ENCODE results near the gene MLST8. TPM values are rescaled to one million over a fixed set of nuclear protein-coding genes. Genes with fewer than 3 reads are reported as not detected.

Gene MLST8
- total RNA-seq, 1 donor from 2014 or later = 32.1 TPM

DNA sequence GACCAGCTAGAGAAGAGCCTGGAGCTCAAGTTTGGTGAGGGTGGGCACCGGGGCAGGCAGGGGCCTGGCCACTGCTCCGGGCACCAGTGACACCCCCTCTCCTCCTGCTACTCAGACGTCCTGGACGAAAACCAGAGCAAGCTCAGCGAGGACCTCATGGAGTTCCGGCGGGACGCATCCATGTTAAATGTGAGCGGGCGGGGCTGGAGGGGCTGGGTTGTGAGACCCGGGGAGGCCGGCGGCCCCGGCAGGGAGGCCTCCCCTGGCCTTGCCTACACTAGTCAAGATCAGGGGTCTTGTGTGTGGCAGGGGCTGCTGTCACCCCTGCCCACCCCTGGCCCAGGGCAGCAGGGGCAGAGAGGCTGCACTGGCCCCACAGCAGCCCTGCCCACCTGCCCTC lies 31.9 kb upstream of the MLST8 start:
- no peak for DNase-seq (ENCODE audit: low read depth, low spot score)

DNA sequence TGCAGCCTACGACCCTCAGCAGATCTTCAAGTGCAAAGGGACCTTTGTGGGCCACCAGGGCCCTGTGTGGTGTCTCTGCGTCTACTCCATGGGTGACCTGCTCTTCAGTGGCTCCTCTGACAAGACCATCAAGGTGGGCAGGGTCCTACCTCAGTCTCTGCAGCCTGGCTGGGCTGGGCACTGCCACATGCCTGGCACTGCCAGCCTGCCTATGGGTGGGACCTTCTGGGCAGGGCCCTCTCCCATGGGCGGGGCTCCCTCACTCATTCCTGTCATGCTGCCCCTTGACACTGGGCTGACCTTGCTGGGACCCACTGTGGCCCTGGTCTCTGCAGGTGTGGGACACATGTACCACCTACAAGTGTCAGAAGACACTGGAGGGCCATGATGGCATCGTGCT lies 31.3 kb upstream of the MLST8 start:
- DNase-seq (ENCODE audit: low read depth, low spot score) = no peak

DNA sequence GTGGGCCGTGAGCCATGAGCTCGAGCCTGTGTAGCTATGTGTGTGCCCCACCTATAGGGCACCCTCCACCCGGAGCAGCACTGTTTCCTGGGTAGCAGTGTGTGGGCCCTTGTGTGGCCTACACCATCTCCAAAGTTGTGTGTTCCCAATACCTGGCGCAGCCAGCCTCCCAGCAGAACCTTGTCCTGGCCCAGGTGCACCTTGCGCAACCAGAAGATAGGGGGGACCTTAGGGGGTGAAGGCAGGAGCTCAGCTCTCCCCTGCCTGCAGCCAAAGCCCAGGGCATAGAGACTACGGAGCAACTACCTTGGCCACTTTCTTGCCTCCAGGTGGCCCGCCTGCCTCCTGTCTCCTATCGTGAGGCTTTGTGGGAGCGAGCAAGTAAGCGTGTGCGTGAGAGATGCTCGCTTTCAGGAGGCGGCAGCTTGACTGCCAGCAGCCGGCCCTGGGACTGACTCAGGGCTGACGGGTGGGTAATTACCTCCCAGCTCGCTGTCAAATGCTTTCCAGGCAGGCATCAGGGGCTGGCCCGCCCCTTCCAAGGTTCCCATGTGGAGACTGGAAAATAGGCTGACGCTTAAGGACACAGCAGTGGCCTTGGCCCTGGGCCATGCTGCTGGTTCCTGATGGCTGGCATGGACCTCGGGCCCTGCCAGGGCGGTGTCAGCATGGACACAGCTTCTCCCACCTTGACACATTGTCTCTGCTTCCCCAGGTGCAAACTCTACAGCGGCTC lies 30.7 kb upstream of the MLST8 start:
- DNase-seq (ENCODE audit: low read depth, low spot score) = no peak

DNA sequence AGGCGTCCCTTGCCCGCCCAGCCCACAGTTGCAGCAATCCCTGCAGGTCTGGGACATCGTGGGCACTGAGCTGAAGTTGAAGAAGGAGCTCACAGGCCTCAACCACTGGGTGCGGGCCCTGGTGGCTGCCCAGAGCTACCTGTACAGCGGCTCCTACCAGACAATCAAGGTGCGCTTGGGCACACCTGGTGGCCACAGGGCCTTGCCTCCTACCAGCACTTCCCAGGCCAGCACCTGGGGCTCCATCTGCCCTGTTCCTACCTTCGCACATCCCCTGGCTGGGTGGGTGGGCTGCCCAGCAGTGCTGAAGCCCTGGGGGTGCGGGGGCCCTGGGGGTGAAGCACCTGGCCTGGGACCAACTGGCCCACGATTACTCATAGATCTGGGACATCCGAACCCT lies 29.8 kb upstream of the MLST8 start:
- DNase-seq (ENCODE audit: low read depth, low spot score) = no peak

DNA sequence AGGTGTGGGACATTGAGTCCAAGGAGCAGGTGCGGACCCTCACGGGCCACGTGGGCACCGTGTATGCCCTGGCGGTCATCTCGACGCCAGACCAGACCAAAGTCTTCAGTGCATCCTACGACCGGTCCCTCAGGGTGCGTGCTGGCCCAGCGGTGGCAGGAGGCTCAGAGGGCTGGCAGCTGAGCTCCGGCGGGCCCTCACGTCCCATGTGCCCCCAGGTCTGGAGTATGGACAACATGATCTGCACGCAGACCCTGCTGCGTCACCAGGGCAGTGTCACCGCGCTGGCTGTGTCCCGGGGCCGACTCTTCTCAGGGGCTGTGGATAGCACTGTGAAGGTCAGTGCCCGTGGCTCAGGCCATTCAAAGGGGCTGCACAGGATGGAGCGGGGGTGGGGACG lies 29.2 kb upstream of the MLST8 start:
- no peak for DNase-seq (ENCODE audit: low read depth, low spot score)

DNA sequence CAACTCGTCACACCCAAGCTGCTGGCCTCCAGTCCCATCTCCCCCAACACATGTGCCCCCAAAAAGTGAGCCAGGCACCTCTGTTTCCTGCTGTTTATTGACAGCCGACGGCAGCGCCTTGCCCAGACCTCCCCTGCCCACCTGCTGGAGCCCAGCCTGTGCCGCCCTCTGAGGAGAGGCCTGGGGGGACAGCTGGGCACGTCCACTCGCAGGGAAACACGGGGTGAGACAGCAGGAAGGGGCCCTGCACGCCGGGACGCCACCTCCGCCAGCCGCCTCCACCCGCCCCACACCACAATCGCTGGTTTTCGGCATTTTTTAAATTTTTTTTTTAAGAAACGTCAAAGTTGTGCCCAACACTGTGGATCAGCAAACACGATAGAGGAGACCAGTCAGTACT lies 28.2 kb upstream of the MLST8 start:
- no peak for DNase-seq (ENCODE audit: low read depth, low spot score)

DNA sequence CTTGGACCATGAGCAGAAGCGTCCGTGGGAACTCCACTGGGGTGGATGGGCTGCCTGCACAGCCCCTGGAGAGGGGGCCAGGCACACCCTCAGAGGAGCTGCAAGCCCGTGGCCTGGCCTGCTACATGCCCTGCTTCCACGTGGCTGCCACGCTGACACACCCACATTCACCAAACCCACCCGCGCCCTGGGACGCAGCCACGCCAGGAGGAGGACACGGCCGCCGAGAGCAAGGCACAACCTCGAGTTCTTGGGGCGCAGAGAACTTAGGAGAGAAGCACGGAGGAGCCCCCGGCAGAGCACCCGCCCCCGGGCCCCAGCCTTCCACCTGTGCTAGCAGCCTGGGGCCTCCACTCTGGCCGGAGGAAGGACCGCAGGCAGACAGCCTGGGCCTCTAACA lies 27.7 kb upstream of the MLST8 start:
- no peak for DNase-seq (ENCODE audit: low read depth, low spot score)

DNA sequence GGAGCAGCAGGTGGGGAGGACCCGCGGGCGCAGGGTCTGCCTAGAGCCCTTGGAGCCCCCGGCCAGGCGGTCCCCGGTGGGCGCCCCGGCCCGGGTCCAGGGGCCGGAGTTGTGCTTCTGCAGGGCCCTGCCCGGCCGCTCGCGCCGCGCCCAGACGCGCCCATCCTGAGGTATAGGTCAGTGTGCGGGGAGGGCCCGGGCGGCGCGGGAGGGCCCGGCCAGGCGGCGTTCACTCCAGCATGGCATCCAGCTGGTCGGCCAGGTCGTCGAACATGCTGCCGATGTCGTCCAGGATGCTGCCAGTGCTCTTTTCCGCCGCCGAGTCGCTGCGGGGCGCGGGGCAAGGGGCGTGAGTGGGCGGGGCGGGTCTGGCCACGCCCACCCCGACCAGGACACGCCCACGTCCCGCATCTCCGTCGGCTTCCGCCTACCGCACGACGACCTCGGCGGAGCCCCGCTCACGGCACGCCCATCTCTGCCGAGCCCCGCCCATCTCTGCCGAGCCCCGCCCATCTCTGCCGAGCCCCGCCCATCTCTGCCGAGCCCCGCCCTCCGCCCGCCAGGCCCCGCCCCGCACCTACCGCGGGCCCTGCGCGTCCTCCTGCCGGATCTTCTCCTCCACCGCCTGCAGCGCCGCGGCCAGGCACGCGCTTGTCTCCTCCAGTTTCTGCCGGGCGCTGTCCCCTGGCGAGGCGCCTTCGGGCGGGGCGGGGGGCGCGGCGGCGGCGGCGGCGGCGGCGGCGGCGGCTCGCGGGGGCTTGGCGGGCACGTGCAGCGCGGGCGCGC lies 26.7 kb upstream of the MLST8 start:
- no peak for DNase-seq (ENCODE audit: low read depth, low spot score)

DNA sequence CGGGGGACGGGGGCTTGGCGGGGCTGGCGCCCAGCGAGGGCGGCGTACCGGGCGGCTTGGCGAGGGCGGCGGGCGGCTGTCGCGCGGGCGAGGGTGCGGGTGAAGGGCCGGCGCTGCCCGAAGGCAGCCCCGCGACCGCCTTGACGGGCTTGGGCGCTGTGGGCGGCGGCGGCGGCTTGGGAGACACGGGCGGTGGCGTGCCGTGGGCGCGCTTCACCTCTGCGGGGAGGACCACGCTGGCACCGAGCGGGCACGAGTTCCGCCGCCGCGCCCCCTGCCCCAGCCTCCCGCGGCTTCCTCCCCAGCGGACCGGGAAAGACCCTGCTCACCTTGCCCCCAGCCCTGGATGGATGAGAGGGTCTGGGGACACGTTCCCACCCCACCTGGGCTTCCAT lies 26.1 kb upstream of the MLST8 start:
- DNase-seq (ENCODE audit: low read depth, low spot score) = no peak

DNA sequence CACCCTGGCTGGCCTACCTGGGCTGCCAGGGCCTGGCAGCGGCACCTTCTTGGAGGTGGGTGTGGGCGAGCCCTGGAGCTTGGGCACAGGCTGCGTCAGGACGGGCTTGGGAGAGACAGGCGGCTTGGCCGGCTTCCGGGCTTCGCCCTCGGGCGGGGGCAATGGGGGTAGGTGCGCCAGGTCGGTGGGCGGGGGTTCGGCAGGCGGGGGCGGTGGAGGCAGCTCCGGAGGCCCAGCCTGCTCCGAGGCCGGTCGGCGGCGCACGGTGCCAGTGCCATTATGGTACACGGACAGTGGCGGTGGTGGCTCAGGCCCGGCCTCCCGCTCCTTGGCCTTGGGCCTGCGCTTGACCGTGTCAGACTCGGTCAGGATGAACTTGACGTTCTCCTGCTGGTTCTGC lies 25.7 kb upstream of the MLST8 start:
- DNase-seq (ENCODE audit: low read depth, low spot score) = no peak

DNA sequence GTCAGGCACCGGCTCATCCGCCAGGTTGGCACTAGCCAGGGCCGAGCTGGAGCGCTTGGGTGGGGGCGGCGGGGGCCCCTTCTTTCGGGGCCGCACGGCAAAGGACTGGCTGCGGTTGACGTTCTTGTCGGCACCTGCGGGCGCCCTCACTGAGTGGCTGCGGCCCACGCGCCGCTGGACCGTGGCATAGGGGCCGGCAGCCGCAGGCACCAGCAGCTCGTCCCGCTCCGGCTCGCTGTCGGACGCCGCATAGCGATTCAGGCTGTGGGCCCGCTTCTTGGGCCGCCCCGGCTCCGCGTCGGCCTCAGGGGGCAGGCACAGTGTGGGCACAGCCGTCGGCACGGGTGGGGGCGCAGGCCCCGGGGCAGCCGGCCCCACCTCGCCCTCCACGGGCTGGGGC lies 24.8 kb upstream of the MLST8 start:
- no peak for DNase-seq (ENCODE audit: low read depth, low spot score)

DNA sequence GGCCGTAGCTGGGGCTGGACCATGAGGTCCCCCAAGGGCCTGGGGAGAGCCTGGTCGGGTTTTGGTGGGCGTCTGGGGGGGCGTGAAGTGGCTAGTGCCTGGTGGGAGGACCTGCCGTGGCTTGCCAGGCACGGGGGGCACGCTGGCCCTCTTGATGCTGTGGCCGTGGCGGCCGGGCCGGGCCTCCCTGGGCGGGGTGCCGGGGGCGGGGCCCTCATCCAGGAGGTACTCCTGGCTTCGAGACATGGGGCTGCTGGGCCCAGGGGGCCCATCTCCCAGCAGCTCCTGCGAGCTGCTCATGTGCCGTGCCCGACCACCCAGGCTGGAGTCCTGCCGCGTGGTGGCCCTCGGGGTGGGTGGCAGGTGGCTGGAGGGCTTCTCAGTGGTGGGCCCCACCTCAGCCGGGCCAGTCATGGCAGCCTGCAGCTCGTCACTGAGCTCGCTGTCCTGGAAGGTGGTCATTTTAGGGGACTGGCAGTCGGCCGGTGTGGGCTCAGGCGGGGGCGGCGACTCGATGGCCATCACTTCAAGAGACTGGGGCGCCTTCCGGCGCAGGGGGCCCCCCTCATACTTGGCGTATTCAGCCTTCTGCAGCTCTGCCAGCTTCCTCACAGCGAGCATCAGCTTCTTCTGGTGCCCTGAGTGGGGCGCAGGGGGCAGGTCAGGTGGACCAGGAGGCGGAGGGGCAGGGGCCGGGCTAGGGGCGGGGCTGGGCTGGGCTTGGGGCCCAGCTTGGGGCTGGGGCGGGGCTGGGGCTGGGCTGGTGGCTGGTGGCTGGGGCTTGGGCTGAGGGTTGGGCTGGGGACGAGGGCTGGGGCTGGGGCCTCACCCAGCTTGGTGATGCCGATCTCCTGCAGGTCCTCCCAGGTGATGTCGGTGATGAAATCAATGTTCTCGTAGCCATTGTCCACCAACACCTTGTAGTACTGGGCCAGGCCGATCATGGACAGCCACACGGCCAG lies 24.0 kb upstream of the MLST8 start:
- no peak for DNase-seq (ENCODE audit: low read depth, low spot score)

DNA sequence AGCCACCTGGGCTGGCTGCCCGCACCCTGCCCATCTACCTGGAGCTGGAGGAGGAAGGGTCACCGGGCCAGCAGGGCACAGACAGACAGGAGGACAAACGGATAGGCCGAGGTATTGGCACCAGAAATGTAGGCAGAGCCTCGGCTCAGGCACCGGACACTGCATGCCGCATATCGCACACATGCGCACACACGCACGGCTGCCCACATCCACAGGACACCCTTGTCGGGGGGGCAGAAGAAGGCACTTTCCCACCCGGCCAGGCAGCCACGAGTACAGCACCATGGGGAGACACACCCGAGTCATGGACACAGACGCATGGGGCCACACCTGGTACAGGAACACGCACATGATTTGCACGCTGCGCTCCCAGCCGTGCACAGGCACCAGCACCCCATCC lies 23.3 kb upstream of the MLST8 start:
- no peak for DNase-seq (ENCODE audit: low read depth, low spot score)

DNA sequence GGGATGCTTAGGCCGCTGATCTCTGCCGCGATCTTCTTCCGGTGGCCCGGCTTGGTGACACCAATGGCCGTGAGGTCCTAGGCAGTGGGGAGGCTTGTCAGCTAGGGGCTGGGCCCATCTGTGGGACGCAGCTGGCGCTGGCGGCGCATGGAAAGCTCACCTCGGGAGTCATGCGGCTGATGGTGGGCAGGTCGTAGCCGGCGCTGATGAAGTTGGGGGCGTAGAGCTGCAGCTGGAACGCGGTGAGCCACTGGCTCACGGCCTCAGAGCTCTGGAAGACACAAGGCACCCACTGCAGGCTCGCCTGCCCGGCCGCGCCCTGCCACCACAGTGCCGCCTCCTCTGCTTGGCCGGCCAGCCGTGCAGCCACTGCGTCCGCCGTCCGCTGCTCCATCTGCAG lies 21.6 kb upstream of the MLST8 start:
- DNase-seq (ENCODE audit: low read depth, low spot score) = no peak

DNA sequence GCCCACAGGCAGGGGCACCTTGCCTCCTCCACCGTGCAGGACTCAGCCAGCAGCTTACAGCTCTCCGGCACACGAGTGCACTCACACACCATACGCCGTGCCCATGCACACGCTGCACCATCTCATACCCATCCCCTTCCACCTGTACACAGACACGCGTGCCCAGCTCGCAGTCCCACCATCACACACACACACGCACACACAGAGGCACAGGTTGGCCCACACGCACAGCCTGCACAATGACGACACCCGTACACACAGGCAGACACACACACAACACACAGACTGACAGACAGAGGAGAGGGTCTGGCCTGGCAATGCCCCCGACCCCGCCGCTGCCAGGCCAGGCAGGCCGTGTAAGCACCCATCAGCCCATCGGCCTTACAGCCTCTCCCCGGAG lies 20.9 kb upstream of the MLST8 start:
- DNase-seq (ENCODE audit: low read depth, low spot score) = no peak

DNA sequence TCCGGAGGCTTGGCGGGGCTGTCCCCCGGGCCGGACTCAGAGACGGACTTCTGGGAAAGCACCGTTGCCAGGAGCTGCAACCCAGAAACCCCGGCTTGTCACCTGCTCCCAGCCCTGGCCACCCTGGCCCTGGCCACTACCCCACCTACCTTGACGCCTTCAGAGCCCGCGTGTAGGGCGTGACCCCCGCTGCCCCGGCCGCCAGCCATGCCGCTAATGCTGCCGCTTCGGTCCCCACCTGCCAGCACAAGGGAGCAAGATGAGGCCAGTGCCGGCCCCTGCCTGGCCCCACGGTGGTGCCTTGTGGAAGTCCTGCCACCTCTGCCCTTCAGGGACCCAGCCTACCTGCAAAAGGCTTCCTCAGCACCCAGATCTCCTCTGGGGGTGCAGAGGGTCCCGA lies 20.3 kb upstream of the MLST8 start:
- no peak for DNase-seq (ENCODE audit: low read depth, low spot score)

DNA sequence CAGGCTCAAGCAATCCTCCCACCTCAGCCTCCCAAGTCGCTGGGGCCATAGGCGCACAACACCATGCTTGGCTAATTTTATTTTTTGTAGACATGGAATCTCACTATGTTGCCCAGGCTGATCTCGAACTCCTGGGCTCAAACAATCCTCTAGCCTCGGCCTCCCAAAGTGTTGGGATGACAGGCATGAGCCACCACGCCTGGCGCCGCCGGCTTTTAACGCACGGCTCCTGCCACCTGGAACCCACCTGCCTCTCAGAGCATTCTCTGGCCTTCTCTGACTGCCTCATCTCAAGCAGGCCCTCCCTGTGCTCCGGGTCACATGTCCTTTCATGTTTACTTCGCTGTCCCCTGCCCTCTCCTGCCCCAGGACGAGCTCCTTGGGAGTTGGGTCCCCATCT lies 19.2 kb upstream of the MLST8 start:
- no peak for DNase-seq (ENCODE audit: low read depth, low spot score)

DNA sequence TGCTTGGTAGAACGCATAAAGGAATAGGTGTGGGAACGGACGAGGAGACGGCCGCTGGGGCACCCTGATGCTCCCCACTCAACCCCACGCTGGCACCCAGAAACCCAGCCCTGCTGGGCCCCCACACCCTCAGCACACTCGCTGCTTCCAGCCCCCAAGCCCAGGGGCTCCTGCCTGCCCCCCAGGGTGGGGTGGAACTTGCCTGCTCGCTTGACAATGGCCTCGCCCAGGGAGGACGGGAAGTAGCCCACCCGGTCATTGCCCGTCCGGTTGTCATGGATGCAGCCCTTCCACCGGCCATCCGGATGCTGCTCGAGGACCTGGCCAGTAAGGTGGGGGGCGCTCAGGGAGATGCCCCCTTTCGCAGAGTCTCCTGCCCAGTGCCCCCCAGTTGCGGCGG lies 18.7 kb upstream of the MLST8 start:
- no peak for DNase-seq (ENCODE audit: low read depth, low spot score)

DNA sequence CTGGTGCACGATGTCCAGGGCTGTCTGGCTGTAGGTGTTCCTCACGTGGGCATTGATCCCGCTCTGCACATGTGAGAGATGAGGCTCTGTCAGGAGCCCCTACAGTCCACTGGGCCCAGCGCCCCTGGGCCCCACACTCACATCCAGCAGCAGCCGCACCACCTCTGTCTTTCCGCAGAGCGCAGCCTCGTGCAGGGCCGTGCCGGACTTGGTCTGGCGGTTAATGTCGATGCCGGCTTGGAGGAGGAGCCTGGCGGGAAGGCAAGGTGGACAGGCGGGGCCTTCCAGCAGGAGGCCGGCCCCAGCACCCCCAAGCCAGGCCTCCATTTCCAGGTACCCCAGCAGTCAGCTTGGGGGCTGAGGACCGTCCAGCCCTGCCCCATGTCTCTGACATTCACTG lies 18.0 kb upstream of the MLST8 start:
- no peak for DNase-seq (ENCODE audit: low read depth, low spot score)

DNA sequence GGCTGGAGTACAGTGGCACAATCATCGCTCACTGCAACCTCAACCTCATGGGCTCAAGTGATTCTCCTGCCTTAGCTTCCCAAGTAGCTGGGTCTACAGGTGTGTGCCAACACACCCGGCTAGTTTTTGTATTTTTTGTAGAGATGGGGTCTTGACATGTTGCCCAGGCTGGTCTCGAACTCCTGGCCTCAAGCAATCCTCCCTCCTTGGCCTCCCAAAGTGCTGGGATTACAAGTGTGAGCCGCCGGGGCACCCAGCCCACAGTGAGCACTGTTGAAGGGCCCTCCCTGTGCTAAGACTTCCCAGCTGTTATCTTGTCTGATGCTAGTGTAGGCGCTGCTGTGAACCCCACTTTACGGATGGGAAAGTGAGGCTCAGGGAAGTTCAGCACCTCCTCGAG lies 16.9 kb upstream of the MLST8 start:
- DNase-seq (ENCODE audit: low read depth, low spot score) = no peak

DNA sequence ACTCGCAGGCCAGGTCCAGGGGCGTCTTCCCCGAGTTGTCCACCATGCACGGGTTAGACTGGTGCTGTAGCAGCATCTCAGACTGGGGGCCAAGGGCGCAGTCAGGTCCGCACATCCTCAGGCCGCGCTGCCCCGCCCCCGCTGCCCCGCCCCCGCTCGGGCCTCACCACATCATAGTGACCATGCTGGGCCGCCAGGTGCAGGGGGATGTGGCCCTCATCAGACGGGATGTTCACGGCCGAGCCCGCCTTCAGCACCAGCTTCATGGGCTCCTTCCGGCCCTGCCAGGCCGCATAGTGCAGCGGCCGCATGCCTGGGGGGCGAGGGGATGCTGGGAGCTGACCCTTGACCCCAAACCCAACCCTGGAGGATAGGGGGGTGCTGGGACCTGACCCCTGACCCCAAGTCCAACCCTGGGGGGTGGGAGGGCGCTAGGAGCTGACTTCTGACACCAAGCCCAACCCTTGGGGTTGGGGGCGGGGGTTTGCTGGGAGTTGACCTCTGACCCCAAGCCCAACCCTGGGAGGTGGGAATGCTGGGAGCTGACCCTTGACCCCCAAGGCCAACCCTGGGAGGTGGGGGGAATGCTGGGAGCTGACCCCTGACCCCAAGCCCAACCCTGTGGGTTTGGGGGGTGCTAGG lies 15.9 kb upstream of the MLST8 start:
- no peak for DNase-seq (ENCODE audit: low read depth, low spot score)
